Stimulated activated CD8-positive, alpha-beta memory T cell treated with anti-CD3 and anti-CD28 coated beads, Interleukin-12 subunit alpha, Interleukin-12 subunit beta, amount 100 ng/mL, for 24 hours (primary cell): ENCODE data around the gene CNGA4.
"Not testable (repeated sequence)": the region's sequence is repeated elsewhere in the genome, so short reads cannot be mapped to it uniquely, and the experiment has no call there.

Experiments used
- DNase-seq: peaks from one replicate; pipeline ENCODE4 v3.0.0-alpha.2; 2020; ENCODE audit errors: extremely low read depth

CNGA4 gene

GRCh38 chr11:6268820-6269219, 29.9 kb downstream of the CNGA4 start:
- DNase-seq, result no peak

GRCh38 chr11:6269994-6270393, 31.1 kb downstream of the CNGA4 start:
- DNase-seq, result no peak

GRCh38 chr11:6270584-6271246, 31.8 kb downstream of the CNGA4 start:
- DNase-seq, result no peak

- no peak for DNase-seq
Measured at GRCh38 chr11:6271598-6271997, 32.7 kb downstream of the CNGA4 start.

GRCh38 chr11:6273188-6273587, 34.3 kb downstream of the CNGA4 start:
- no peak for DNase-seq

GRCh38 chr11:6280809-6281208, 41.9 kb downstream of the CNGA4 start:
- DNase-seq, result not testable (repeated sequence)

- DNase-seq, result no peak
Measured at GRCh38 chr11:6283453-6284023, 44.6 kb downstream of the CNGA4 start.

- DNase-seq, result no peak
Measured at GRCh38 chr11:6284250-6284649, 45.4 kb downstream of the CNGA4 start.

GRCh38 chr11:6285019-6285418, 46.1 kb downstream of the CNGA4 start:
- DNase-seq, result no peak
